HepG2 (cell line): Measurements from ENCODE around the gene GALNT17.

Experiments
- GTF3A ChIP-seq: sonication (generic); formaldehyde crosslinking; conservative IDR thresholded peaks from 2 replicates; pipeline ENCODE4 v1.4.0; 2020; ENCODE audit warnings: mild to moderate bottlenecking, missing genetic modification reagents
- MAFK ChIP-seq, 2 experiments: IDR thresholded peaks in 1 of 2; conservative IDR thresholded peaks in 1 of 2; 2 replicates each; pipeline ENCODE4 v1.6.1; 2011; ENCODE audit warnings: improper control_type of control experiment in 2 of 2, low read length in 2 of 2
- SNRNP70 ChIP-seq: fragments of 200-400 bp; formaldehyde crosslinking; IDR thresholded peaks from 2 replicates; pipeline ENCODE4 v1.6.1; 2017; ENCODE audit warnings: mild to moderate bottlenecking, low read depth, low read length, moderate library complexity
- YY1 ChIP-seq: IDR thresholded peaks from 2 replicates; pipeline ENCODE4 v1.6.1; 2011; ENCODE audit warnings: low read length, low read depth, moderate library complexity, mild to moderate bottlenecking; ENCODE audit not compliant: insufficient read depth, insufficient replicate concordance
- ZFP36 ChIP-seq: fragments of 150-350 bp; IDR thresholded peaks from 2 replicates; pipeline ENCODE4 v1.6.1; 2018; ENCODE audit warnings: borderline replicate concordance, low read length, low read depth; ENCODE audit not compliant: partially characterized antibody
- TF ChIP-seq, protein P1 (sequence below): sonication (generic); formaldehyde crosslinking; IDR thresholded peaks from 2 replicates; pipeline ENCODE4 v1.5.0; 2020; ENCODE audit warnings: missing genetic modification reagents, mild to moderate bottlenecking, borderline replicate concordance

GRCh38 chr7:71235253-71235652 is 103.3 kb downstream of the GALNT17 start:
- TF ChIP-seq, protein P1, sequence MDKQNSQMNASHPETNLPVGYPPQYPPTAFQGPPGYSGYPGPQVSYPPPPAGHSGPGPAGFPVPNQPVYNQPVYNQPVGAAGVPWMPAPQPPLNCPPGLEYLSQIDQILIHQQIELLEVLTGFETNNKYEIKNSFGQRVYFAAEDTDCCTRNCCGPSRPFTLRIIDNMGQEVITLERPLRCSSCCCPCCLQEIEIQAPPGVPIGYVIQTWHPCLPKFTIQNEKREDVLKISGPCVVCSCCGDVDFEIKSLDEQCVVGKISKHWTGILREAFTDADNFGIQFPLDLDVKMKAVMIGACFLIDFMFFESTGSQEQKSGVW (CRISPR knock-in tag) = no peak
- TF ChIP-seq GTF3A (CRISPR knock-in tag) = no peak
- 0 out of 4 replicates have a peak, but pooled peaks of 1 of the 2 experiments have one; percentile 6 for TF ChIP-seq MAFK (conservative IDR thresholded peaks at IDR 0.05 in 1 of 2, IDR thresholded peaks at IDR 0.05 in 1 of 2; ENCODE audit: low read length in 2 of 2)
- no peak for TF ChIP-seq YY1
- no peak for TF ChIP-seq ZFP36
- TF ChIP-seq SNRNP70 = no peak
